ENCODE data around the gene SNTB2. TPM values are rescaled to one million over a fixed set of nuclear protein-coding genes. Genes with fewer than 3 reads are reported as not detected.

SNTB2 gene
- total and polyA plus RNA-seq, 9 of the 15 experiments (the other 6 are each of a cell fraction or from before 2014, with no cell fraction given) = 1.2 to 13.7 (median 5.7) TPM

GRCh38 chr16:69141014-69141413 lies 46.0 kb upstream of the SNTB2 start:
- CTCF ChIA-PET (ENCODE audit: low intra/inter-chr PET ratio) = no interaction called here
- Histone ChIP-seq H3K9me3 (replicated peaks; ENCODE audit: control insufficient read depth, insufficient read depth, low read depth, low read length) (no peaks in the 10 kb centered on the region), H3K4me2 (ENCODE audit: insufficient read depth, low read length) (no peak overlapping the region), H3K4me3 (no peak overlapping the region), H3K27me3 (ENCODE audit: control insufficient read depth in 2 of 2, insufficient read depth in 2 of 2, low read length in 2 of 2) (no peaks in the 10 kb centered on the region), H3K9ac (ENCODE audit: insufficient read depth in 1 of 2, low read depth in 2 of 2, low read length in 2 of 2) (no peak overlapping the region), H2AFZ (ENCODE audit: low read depth, low read length) (no peak overlapping the region), H3K27ac (ENCODE audit: extremely low read depth, low read depth, low read length) (no peak overlapping the region), H3K9me1 (ENCODE audit: control insufficient read depth, insufficient read depth, low read length) (peaks cover 4% of the 10 kb centered on the region), H3K36me3 (ENCODE audit: control insufficient read depth, insufficient read depth, low read length) (peaks cover 93% of the 10 kb centered on the region), H4K20me1 (replicated peaks; ENCODE audit: control insufficient read depth, insufficient read depth, low read length) (no peaks in the 10 kb centered on the region; the same call in 1 of the 2 replicates), H3K79me2 (ENCODE audit: control insufficient read depth, insufficient read depth, low read length) (peaks cover 54% of the 10 kb centered on the region), H3K4me1 (replicated peaks in 1 of 2; ENCODE audit: control insufficient read depth in 2 of 2, insufficient read depth in 2 of 2, low read length in 2 of 2) (no peaks in the 10 kb centered on the region)
- intact Hi-C loops (cut with micrococcal nuclease) (no loop called here), in situ Hi-C loops (cut with MboI) (no loop called here)
- POLR2A ChIA-PET = no interaction called here
- BruUV-seq (replicated peaks) = no TSS peak
- ATAC-seq (no peak), FAIRE-seq (no peak), DNase-seq (ENCODE audit: extremely low read depth in 1 of 4, low spot score in 3 of 4) (no peak)
- WGBS (ENCODE audit: insufficient coverage, low coverage, missing lambda C conversion rate) = 92% methylated on average over 5 of the region's 5 CpGs
- TF ChIP-seq DLX4 (CRISPR knock-in tag; IDR thresholded peaks at IDR 0.05) = no peak
- no peak for TF ChIP-seq RNF2 (IDR thresholded peaks at IDR 0.05)
- TF ChIP-seq GATAD2B (IDR thresholded peaks at IDR 0.05; ENCODE audit: borderline replicate concordance) = no peak
- no peak for TF ChIP-seq FOXK2 (conservative IDR thresholded peaks at IDR 0.05 in 1 of 2, IDR thresholded peaks at IDR 0.05 in 1 of 2; ENCODE audit: low read depth in 2 of 2)
- TF ChIP-seq FOXP4 (CRISPR knock-in tag; IDR thresholded peaks at IDR 0.05; ENCODE audit: borderline replicate concordance) = no peak
- TF ChIP-seq ARID3B (CRISPR knock-in tag; IDR thresholded peaks at IDR 0.05; ENCODE audit: borderline replicate concordance) = no peak
- TF ChIP-seq ARNT (IDR thresholded peaks at IDR 0.05) = no peak
- no peak for TF ChIP-seq SMARCB1 (IDR thresholded peaks at IDR 0.05; ENCODE audit: insufficient read length, low read depth)
- no peak for TF ChIP-seq YBX1 (IDR thresholded peaks at IDR 0.05)
- TF ChIP-seq ZNF57 (CRISPR knock-in tag; IDR thresholded peaks at IDR 0.05) = no peak
- no peak for TF ChIP-seq GABPB1 (CRISPR knock-in tag; IDR thresholded peaks at IDR 0.05)
- no peak for TF ChIP-seq STAT6 (CRISPR knock-in tag; IDR thresholded peaks at IDR 0.05)

Measured in K562 (cell line).